GM10248 (cell line): ENCODE data around the gene NSFL1C.

ENCODE experiments used
- CTCF ChIA-PET: fragments of 300-600 bp; sonication (Branson Sonifier 250); formaldehyde crosslinking; extraction: SDS; loops from one replicate; lab custom pipeline; 2021; ENCODE audit warnings: antibody characterized with exemption; lab: Yijun Ruan, JAX
- POLR2A ChIA-PET: fragments of 350-650 bp; sonication (Branson Sonifier 250); formaldehyde crosslinking; extraction: SDS; loops from one replicate; lab custom pipeline; 2020; ENCODE audit warnings: antibody characterized with exemption; lab: Yijun Ruan, JAX
- DNase-seq: peaks from one replicate; pipeline ENCODE4 v3.0.0; 2012; ENCODE audit errors: extremely low spot score
- TF ChIP-seq, protein P1 (sequence below): IDR thresholded peaks from 2 replicates; pipeline ENCODE4 v1.5.1; 2012; ENCODE audit warnings: mild to moderate bottlenecking, low read depth; ENCODE audit errors: extremely low read depth, missing control alignments, control extremely low read depth

Gene NSFL1C

DNA sequence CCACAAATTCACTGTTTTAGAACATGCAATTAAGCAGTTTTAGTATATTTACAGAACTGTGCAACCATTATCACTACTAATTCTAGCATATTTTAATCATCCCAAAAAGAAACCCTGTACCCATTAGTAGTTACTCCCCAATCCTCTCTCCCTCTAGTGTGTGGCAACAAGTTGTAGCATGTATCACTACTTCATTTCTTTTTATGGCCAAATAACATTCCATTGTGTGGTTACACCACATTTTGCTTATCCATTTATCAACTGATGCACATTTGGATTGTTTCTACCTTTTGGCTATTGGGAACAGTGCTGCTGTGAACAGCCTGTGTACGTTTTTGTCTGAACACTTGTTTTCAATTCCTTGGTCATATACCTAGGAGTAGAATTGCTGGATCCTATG is 42.3 kb downstream of the NSFL1C start:
- no peak for DNase-seq
- ChIA-PET POLR2A (no interaction called here), CTCF (interaction anchor here (1.1 to 2.7 kb wide), 3 partner anchors 13 to 26 kb away, joined by 3 to 7 read pairs (median 4); no protein-coding TSS in a partner anchor)
- TF ChIP-seq, protein P1, sequence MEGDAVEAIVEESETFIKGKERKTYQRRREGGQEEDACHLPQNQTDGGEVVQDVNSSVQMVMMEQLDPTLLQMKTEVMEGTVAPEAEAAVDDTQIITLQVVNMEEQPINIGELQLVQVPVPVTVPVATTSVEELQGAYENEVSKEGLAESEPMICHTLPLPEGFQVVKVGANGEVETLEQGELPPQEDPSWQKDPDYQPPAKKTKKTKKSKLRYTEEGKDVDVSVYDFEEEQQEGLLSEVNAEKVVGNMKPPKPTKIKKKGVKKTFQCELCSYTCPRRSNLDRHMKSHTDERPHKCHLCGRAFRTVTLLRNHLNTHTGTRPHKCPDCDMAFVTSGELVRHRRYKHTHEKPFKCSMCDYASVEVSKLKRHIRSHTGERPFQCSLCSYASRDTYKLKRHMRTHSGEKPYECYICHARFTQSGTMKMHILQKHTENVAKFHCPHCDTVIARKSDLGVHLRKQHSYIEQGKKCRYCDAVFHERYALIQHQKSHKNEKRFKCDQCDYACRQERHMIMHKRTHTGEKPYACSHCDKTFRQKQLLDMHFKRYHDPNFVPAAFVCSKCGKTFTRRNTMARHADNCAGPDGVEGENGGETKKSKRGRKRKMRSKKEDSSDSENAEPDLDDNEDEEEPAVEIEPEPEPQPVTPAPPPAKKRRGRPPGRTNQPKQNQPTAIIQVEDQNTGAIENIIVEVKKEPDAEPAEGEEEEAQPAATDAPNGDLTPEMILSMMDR, result no peak

- no peak for DNase-seq
- POLR2A ChIA-PET, result no interaction called here
- TF ChIP-seq, protein P1, result no peak
- CTCF ChIA-PET, result interaction anchor here (1.1 to 2.7 kb wide), 3 partner anchors 12 to 26 kb away, joined by 3 to 7 read pairs (median 4); no protein-coding TSS in a partner anchor
Measured at GRCh38 chr20:1423625-1424106, 43.0 kb downstream of the NSFL1C start.

DNA sequence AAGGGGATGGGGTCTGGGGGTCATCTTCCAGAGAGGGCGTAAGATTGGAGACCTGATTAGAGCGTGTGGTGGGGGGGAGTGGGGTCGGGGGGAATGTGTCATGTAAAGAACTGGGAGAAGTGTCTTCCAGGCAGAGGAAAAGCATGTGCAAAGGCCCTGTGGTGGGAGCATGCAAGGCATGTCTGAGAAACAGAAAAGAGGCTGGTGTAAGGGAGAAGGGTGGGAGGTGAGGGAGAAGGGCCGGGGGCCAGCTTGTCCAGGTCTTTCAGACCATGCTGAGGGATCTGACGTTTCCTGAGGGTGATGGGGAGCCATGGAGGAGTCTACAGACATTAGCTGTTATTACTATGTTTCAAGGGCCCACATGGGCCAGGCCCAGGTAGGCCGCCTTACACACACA is 43.4 kb downstream of the NSFL1C start:
- POLR2A ChIA-PET, result no interaction called here
- no peak for DNase-seq
- TF ChIP-seq, protein P1, result no peak
- CTCF ChIA-PET, result interaction anchor here (1.1 to 2.7 kb wide), 3 partner anchors 12 to 25 kb away, joined by 3 to 7 read pairs (median 4); no protein-coding TSS in a partner anchor

DNA sequence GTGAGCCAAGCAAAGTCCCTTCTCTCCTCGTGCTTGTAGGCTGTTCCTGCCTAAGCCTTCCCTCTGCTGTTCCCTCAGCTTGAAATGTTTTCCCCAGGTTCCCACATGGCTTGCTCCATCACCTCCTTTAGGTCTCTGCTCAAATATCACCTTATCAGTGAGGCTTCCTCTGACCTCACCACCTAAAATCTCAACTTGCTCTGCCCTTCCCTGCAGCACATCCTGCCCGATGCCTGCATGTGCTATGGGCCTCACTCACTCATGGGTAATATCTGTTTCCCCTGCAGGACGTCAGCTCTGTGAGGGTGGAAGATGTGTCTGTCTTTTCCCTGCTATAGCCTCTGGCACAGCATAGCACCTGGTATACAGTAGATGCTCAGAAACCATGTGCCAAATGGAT is 43.9 kb downstream of the NSFL1C start:
- ChIA-PET POLR2A (no interaction called here), CTCF (interaction anchor here (2.0 to 2.7 kb wide), 2 partner anchors 11 to 16 kb away, joined by 4 to 7 read pairs; no protein-coding TSS in a partner anchor)
- DNase-seq, result no peak
- TF ChIP-seq, protein P1, result no peak

GRCh38 chr20:1420066-1420465 is 46.6 kb downstream of the NSFL1C start:
- ChIA-PET POLR2A (no interaction called here), CTCF (interaction anchor here (1.8 kb wide), 1 partner anchor 17 kb away, joined by 7 read pairs; no protein-coding TSS in a partner anchor)
- no peak for DNase-seq
- TF ChIP-seq, protein P1, result no peak

DNA sequence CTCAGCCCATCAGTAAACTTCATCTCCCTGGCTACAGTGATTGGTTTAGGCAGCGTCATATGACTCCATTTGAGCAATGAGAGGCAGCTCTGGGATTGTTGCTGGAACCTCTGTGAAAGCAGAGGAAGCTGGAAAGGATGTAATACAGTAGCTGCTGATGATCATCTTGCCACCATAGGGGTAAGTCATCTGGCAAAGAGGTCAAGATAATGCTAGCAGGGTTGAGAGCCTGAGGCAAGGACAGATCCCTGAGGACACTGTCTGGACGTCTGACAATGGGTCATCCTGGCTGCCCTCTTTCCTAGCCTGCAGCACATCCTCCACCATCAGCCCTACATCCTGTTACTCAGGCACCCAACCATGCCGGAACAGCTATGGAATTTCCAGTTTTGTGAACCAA is 48.3 kb downstream of the NSFL1C start:
- TF ChIP-seq, protein P1, result no peak
- POLR2A ChIA-PET, result no interaction called here
- no peak for DNase-seq
- CTCF ChIA-PET, result interaction anchor here (1.3 kb wide), 1 partner anchor 19 kb away, joined by 3 read pairs; no protein-coding TSS in a partner anchor
